ENCODE results near the gene NPL.

DNA sequence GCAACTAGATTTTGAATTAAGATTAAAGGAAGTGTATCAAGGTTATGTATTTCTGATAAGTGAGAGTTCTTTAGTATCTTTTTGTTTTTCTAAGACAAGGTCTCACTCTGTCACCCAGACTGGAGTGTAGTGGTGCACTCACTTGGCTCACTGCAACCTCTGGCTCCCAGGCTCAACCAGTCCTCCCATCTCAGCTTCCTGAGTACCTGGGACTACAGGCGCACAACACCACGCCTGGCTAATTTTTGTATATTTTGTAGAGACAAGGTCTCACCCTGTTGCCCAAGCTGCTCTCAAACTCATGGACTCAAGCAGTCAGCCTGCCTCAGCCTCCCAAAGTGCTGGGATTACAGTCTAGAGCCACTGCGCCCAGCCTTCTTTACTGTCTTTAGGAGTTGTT lies 83.3 kb downstream of the NPL start:
- TF ChIP-seq FOXA1 (IDR thresholded peaks at IDR 0.05): no peak
- no peak for TF ChIP-seq FOXM1 (IDR thresholded peaks at IDR 0.05; ENCODE audit: borderline replicate concordance)
- TF ChIP-seq SP1 (IDR thresholded peaks at IDR 0.05): no peak
